Umbilical cord (tissue), 2 donors: ENCODE measurements around the gene SP2. TPM values are rescaled to one million over a fixed set of nuclear protein-coding genes. Genes with fewer than 3 reads are reported as not detected.

Experiments
- DNase-seq: peaks from one replicate; pipeline ENCODE4 v3.0.0-alpha.2; 2015; ENCODE audit warnings: low spot score
- total RNA-seq: library from RNA; depleted of rRNA; stranded (reverse); fragments of >200 nt; gene quantifications from one replicate; pipeline ENCODE4 v1.2.3, GENCODE V29; 2014; ENCODE audit warnings: low replicate concordance; ENCODE audit not compliant: insufficient read depth

SP2 gene
- not detected for total RNA-seq

DNA sequence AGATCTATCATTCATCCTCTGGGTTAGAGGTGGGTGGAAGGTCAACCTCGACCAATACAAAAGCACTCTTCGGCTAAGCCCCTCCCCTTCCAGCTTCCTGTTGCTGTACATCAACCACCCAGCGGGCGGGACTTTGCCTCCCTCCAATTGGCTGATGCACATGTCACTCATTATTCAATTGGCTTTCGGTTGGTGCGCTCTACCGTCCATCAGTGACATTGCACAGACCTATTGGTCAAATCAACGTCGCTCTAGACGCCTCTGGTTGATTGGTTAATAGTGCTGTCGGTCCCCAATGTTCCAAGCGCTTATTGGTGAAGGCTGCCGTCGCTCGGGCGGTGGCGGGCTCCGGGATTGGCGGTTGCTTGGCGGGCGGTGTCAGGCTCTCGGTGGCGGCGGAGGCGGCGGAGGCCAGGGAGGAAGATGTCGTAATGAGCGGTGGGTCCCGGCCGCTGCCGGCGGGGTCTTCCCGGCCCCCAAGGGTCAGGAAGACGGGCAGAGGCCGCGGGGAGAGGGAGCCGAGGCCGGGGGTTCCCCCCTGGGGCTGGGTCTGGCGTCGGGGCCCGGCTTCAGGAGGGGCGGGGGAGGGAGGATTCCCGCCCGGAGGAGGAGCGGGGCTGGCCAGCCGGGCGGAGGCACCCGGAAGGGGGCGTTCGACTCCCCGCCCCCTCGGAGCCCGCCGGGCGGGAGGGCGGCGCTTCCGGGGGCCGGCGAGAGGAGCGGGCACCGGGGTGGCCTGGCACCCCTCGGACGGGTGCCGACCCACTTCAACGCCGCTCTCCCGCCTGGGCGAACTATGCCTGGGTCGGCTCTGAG is at the start of gene SP2:
SP2 (plus strand) TSS at position 381 of the 816 bp plus-strand sequence; CDS start at position 432, 51 bp downstream.
- peak; percentile 100 for DNase-seq

DNA sequence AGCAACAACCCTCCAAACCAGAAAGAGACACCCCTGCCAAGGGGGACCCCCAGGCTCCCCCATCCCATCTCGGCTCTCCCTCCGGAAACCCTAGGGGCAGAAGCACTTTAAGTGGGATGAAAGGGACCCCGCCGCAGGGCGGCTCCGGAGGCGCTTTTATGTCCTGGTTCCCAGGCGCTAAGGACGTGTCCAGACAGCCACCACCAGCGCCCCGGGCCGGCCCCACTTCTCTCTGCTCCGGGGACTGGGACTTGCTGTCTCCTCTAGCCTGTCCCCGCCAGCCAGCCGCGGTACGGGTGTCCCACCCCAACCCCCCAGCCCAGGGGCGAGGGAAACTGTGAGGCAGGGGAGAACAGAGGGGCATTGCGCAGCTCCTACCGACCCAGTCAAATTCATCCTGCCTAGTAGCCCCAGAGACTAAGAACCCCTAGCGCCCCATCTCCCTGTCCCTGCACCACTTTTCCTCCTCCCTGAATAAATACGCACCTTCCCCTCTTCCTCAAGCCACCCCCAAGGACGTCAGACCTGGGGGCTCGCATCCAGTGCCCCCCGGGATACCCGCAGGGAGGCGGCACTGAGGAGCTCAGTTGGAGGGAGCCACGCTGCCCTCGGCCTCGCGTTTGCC is 49.2 kb upstream of the SP2 start:
- DNase-seq, result no peak

DNA sequence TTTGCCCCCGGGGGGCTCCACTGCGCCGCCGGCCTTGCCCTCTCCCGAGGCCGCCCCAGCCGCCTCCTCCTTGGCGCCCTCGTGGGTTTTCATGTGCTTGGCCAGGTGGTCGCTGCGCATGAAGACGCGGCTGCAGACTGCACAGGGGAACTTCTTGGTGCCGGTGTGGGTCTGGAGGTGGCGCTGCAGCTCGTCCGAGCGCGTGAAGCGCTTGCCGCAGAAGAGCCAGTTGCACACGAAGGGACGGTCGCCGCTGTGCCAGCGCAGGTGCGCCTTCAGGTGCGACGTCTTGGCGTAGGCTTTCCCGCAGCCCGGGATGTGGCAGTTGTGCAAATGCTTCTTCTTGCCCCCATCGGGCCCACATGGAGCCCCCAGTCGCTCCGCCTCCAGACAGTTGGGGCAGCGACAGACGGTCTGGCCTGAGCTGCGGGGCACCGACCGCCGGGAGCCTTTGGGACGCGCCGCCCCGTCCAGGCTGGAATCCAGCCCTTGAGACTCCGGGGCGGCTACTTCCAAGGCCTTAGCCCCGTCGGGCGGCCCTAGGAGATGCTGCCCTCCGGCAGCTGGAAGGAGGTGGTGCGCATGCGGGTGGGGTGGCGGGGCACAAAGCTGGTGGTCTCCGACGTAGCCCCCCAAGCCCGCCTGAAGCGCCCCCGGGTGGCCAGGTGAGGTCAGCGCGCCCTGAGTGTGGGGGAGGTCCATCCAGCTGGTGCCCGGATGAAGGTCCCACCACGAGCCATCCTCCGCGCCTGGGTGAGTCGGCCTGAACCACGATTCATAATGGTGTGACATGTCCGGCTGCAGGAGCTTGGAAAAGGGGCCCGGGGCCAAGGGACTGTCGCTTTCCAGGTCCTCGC is 48.5 kb upstream of the SP2 start:
- no peak for DNase-seq

- no peak for DNase-seq
These were observed 47.9 kb upstream of the SP2 start for GRCh38 chr17:47848198-47848513.

- no peak for DNase-seq
These were observed 45.7 kb upstream of the SP2 start for GRCh38 chr17:47850373-47850691.

DNA sequence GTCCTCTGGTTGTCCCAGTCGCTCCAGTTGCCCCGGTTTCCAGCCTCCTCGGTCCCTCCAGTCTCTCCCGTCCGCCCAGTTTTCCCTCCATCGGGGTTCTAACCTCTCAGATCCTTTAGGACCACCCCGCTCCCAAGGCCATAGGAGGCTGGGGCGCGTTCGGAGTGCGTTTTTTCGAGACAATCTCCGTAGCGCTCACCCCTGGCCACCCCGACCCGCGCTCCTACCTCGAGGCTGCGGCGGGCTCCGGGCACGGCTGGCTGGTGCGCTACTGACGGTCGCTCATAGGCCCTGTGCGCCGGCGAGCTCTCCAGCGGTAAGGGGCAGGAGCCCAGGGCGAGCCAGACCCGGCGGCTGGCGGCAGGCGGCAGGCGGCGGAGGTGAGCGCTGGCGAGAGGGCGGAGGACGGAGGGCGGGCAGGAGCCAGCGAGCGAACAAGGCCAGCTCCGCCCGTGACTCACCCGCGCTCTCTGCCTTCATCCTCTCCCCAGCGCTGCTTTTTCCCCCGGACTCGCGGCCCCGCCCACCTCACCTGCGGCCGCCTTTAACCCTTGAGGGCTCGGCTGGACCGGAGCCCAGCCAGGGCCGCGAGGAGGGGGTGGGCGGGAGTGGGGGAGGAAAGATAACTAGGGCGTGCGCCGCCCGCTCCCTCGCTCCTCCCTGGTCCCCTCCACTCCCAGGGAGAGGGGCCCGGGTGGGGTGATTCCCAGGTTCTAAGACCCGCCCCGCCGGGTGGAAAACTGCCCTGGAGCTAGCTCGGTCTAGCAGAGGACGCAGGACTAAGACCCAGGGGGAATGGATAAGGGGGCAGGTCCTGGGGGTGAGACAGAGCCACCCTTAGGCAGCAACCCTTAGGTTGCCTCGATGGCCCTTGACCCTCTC is 45.1 kb upstream of the SP2 start, which contains the start of gene SP6:
SP6 (minus strand) TSS at position 472 of the 882 bp plus-strand sequence. CDS start 2,734 bp downstream, outside the sequence.
- DNase-seq, result peak; percentile 57

DNA sequence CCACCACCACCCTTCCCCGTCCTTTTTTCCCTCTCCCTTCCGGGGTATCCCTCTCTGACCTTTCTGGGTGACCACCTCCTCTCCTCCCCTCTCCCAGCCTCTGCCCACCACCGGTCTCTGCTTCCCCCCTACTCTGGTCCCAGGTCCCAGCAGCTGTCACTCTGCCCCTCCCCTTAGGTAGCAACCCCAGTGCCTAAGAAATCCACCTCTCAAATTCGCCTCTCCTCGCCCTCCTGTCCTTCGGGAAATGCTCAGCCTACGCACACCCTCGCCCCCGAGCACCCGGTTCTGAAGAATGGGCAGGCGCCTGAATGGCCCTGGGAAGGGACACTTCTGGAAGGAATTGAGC is 44.3 kb upstream of the SP2 start:
- no peak for DNase-seq

- DNase-seq, result no peak
These were observed 43.7 kb upstream of the SP2 start for GRCh38 chr17:47852113-47852949.

- DNase-seq, result no peak
These were observed 42.4 kb upstream of the SP2 start for GRCh38 chr17:47853616-47854015.

DNA sequence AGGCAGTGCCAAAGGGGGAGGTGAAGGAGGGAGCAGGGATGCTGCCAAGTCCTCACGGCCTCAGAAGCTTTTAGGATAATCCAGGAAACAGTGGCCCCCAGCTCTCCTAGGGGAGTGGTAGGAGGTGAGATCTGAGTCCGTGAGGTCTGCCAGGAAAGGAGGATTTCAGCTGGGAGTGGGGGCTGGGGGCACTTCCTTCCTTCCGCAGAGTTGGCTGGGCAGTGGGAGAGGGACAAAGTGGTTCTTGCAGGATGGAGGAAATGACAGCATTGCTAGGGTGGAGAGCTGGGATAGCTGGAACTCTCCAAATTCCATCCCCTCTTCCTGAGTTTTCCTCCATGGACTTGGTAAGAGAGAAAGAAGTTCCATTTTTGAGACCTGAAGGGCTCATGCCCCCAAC is 40.3 kb upstream of the SP2 start:
- no peak for DNase-seq

- DNase-seq, result no peak
These were observed 39.2 kb upstream of the SP2 start for GRCh38 chr17:47856830-47857229.

DNA sequence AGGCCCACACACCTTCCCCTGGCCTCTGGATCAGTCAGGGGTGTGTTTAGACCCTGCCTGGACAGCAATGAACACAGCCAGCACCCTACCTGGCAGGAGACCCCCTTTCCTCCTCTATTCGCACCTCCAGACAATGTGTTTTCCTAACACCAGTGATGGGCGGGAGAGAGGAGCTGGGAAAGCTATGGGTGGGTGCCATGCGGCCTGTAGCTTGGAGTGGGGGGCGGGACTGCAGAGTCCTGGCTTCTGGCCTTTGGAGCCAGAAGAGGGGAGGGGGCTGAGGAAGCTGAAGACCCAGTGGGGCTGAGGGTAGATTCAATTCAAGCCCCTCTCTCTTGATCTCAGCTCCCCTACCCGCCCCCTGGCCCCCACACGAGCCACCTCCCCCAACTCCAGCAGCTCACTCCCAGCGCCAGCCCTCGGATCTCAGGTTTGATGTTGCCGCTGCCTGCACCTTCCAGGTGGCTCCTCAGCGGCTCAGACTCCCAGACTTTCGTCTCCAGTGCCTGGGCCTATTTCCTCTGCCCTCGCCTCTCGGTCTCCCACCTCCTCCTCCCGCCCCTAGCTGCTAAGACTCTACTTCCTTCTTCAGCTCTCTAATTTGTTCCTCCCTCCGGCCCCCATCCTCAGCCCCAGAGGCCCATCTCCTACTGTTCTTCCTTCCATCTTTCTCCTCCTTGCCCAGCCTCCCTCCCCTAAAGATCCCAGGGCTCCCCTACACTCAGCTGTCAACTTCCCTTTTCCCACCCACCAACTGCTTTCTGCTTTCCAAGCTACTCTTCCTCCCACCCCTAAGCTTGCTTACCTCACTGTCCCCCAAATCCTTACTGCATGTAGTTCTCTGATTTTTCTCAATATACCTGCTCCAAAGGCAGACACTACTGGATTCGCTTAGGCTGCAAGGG is 38.2 kb upstream of the SP2 start:
- no peak for DNase-seq

GRCh38 chr17:47860386-47860785 is 35.6 kb upstream of the SP2 start:
- DNase-seq, result no peak

GRCh38 chr17:47862621-47863440 is 33.2 kb upstream of the SP2 start:
- DNase-seq, result no peak

- DNase-seq, result no peak
These were observed 31.2 kb upstream of the SP2 start for GRCh38 chr17:47864791-47865216.

GRCh38 chr17:47866941-47867340 is 29.1 kb upstream of the SP2 start:
- peak; percentile 35 for DNase-seq

- no peak for DNase-seq
These were observed 28.1 kb upstream of the SP2 start for GRCh38 chr17:47867813-47868533.

GRCh38 chr17:47869114-47869513 is 26.9 kb upstream of the SP2 start:
- DNase-seq, result no peak
